ENCODE data around the gene HDAC9.

- TF ChIP-seq CTCF (IDR thresholded peaks at IDR 0.05; ENCODE audit: low read depth, low read length) (no peak), EZH2phosphoT487 (IDR thresholded peaks at IDR 0.05; ENCODE audit: low read depth) (no peak)
Observed at GRCh38 chr7:18777314-18777713, 281.8 kb downstream of the HDAC9 start.

Data from OCI-LY3 (cell line).